IPS DF 4.7 (cell line): ENCODE measurements around the gene CD163.
A peak's percentile ranks its signal among the peaks of the same experiment; 100 is the strongest.
"Not testable (repeated sequence)": the region's sequence is repeated elsewhere in the genome, so short reads cannot be mapped to it uniquely, and the experiment has no call there.

ENCODE experiments used
- DNase-seq: peaks from one replicate; pipeline ENCODE4 v3.0.0-alpha.2; 2013; ENCODE audit warnings: low spot score; ENCODE audit errors: extremely low read depth

Gene CD163

GRCh38 chr12:7450667-7451066, 52.9 kb downstream of the CD163 start:
- DNase-seq: no peak

DNA sequence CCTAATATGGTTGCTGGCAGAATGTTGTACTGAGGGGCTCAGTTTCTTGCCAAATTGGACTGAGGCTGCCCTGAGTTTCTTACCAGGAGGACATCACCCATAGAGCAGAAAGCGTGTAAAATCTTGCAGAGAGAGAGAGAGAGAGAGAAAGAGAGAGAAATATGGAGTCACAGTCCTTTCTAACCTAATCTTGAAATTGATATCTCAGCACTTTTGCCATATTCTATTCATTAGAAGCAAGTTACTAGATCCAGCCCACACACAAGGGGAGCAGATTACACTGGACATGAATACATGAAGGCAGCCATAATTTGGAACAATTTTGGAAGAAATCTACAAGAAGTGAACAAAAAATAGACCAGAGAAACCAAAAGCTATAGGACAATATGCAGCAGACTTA, 55.5 kb downstream of the CD163 start:
- DNase-seq: no peak

DNA sequence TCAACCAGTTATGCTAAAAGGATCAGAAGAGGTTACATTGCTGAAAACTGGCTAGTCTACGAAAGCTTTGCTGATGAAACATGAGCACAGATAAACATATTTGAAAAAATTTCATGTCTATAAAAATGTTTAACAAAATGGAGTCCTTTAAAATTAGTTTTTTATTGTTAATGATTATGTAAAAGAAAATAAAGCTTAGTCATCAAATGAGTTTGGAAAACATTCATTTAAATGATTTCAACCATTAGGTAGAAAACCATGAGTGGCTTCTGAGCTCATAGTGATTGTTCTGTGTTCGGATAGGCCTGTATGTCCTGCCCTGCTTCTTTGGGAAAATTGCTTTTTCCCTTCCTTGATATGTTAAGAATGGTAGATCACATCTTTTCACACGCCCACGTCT, 59.0 kb downstream of the CD163 start:
- no peak for DNase-seq

- no peak for DNase-seq
These were observed 59.5 kb downstream of the CD163 start, which contains the start of gene CD163L1 for GRCh38 chr12:7444076-7444475. CD163L1 (minus strand) TSS chr12:7444153; CDS start chr12:7444127, 26 bp downstream.

DNA sequence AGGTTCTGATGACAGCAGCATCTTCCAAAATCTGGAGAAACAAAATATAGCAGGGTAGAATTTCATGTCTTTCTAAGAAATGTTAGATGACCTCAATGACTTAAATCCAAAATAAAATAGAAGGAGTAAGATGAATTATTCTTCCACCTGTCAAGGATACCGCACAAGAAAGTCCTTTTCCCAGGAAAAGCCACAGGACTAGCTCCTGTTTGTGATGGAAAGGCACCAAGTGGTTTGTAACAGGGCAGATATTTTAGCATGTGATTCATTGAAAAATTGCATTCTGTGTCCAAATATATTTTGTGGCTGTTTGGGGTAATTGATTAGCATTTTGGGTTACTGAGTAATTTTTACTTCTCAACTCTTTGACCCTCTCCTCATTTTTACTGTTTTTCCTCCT, 62.4 kb downstream of the CD163 start:
- no peak for DNase-seq

GRCh38 chr12:7439579-7440505, 63.7 kb downstream of the CD163 start:
- peak; percentile 49 for DNase-seq

DNA sequence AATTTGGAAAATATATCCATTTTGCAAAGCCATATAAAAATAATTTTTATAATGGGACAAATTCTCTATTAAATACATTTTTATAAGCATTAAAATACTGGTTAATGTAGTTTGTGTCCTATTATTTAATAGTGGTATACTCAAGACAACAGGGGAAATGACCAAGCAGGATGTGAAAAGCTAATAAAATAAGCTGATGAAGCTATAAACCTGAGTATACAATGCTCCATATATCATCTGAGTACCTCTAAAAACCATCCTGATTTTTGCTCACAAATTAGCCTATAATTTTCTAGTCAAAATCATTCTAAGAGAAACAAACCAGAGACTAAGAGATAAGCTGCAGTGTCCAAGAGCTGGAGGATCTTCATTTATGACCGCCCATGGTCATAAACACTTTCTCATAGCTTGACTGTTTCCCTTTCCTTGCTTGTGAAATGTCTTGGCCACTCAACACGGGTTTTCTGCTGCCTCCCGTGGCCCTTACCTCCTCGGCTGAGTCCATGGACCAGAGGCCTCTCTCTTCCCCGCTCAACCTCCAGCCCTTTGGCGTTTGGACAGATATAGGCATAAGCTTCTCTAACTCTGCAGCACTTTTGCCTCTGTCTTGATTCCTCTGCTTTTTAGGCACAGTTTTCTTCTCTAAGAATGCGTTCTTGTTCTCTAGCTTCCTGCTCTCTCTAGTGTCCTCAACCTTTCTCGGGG, 65.1 kb downstream of the CD163 start:
- not testable (repeated sequence) for DNase-seq

DNA sequence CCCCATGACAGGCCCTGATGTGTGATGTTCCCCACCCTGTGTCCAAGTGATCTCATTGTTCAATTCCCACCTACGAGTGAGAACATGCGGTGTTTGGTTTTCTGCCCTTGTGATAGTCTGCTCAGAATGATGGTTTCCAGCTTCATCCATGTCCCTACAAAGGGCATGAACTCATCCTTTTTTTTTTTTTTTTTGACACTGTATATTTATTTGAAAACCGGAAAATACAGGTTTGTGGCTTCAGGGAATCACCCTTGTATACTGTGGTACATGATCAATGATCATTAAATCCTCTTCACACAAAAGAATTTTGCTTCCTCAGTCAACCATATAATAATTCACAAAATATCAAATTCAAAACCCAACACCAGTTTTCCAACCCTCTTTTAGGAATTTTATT, 66.1 kb downstream of the CD163 start:
- DNase-seq: not testable (repeated sequence)

- DNase-seq: no peak
These were observed 68.9 kb downstream of the CD163 start for GRCh38 chr12:7434670-7435069.

DNA sequence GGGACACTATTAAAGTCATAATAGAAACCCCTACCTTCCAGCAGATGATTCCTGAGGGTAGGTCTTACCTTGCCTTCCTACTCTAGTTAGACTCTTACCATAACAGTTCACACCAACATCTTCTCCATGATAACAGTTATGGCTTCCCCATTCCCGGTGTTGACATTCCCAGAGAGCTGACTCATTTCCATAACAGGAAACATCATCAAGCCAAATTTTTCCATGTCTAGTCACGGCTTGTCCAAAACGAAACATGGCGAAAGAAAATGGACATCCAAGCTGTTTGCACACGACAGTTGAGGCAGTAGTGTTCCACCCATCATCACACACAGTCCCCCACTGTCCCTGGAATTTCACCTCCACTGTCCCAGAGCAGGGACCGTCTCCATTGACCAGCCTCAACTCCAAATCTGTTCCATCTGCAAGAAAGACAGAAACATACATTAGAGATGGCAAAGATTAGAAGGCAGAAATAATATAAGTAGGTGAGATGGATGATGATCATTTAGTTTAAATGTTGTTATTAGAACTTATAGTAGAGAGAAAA, 70.2 kb downstream of the CD163 start:
- DNase-seq: no peak

GRCh38 chr12:7431993-7432685, 71.4 kb downstream of the CD163 start:
- DNase-seq: no peak
